GM12878 (cell line): Measurements from ENCODE around the gene FAM120AOS. TPM values are rescaled to one million over a fixed set of nuclear protein-coding genes. Genes with fewer than 3 reads are reported as not detected.

Experiments
- ATAC-seq: fragments of 200-7000 bp; cut with Tn5 transposase; 3 replicates; pipeline ENCODE4 v1.9.1; 2020; ENCODE audit warnings: mild to moderate bottlenecking, moderate library complexity
- BruUV-seq: library from RNA; stranded (reverse); fragments of 400-500 nt; replicated peaks from 2 replicates; lab custom pipeline; 2021; lab: Mats Ljungman, UMichigan
- CTCF ChIA-PET: fragments of 300-600 bp; sonication (Branson Sonifier 250); formaldehyde crosslinking; extraction: SDS; loops from one replicate; lab custom pipeline; 2021; ENCODE audit warnings: inconsistent platforms; lab: Yijun Ruan, JAX
- POLR2A ChIA-PET: fragments of 350-600 bp; formaldehyde crosslinking; extraction: SDS; loops from one replicate; lab custom pipeline; 2021; ENCODE audit warnings: inconsistent platforms; lab: Charles Lee
- RAD21 ChIA-PET: fragments of 300-600 bp; sonication (Branson Sonifier 250); formaldehyde crosslinking; loops from one replicate; lab custom pipeline; 2023; ENCODE audit warnings: antibody characterized with exemption; ENCODE audit not compliant: unreplicated experiment; lab: Charles Lee
- SMC1A ChIA-PET: fragments of 300-600 bp; sonication (Branson Sonifier 250); formaldehyde crosslinking; loops from one replicate; lab custom pipeline; 2023; ENCODE audit not compliant: unreplicated experiment, uncharacterized antibody; lab: Charles Lee
- DNase-seq: peaks from one replicate; pipeline ENCODE4 v3.0.0-alpha.2; 2011; ENCODE audit warnings: low read depth, low spot score
- FAIRE-seq: peaks from 3 replicates; lab custom pipeline; 2011; peaks lifted over from hg19 to GRCh38; lab: Jason Lieb, UNC
- H2AFZ ChIP-seq: 2 replicates; pipeline ENCODE4 v1.6.0; 2011; ENCODE audit warnings: low read depth, low read length, control low read depth; ENCODE audit not compliant: control insufficient read depth
- H3K27ac ChIP-seq: 2 replicates; pipeline ENCODE4 v1.5.1; 2011; ENCODE audit warnings: control low read depth; ENCODE audit not compliant: control insufficient read depth, insufficient read depth
- H3K27me3 ChIP-seq, 2 experiments: replicated peaks in 1 of 2; 2 replicates each; pipeline versions ENCODE4 v1.6.0 to v1.6.1; 2011; ENCODE audit warnings: low read length in 1 of 2; ENCODE audit not compliant: control insufficient read depth in 2 of 2, insufficient read depth in 2 of 2
- H3K36me3 ChIP-seq, 2 experiments: 2 replicates each; pipeline ENCODE4 v1.5.1; 2011; ENCODE audit warnings: low read length in 1 of 2; ENCODE audit not compliant: control insufficient read depth in 2 of 2, insufficient read depth in 2 of 2
- H3K4me1 ChIP-seq: 2 replicates; pipeline ENCODE4 v1.6.1; 2011; ENCODE audit warnings: mild to moderate bottlenecking, low read length, moderate library complexity, mixed read lengths; ENCODE audit not compliant: control insufficient read depth, insufficient read depth
- H3K4me2 ChIP-seq: 2 replicates; pipeline ENCODE4 v1.6.0; 2011; ENCODE audit warnings: control low read depth; ENCODE audit not compliant: control insufficient read depth, insufficient read depth
- H3K4me3 ChIP-seq: fragments of 200-600 bp; sonication (generic); 2 replicates; pipeline ENCODE4 v1.5.1; 2016
- H3K79me2 ChIP-seq: 2 replicates; pipeline ENCODE4 v1.6.0; 2011; ENCODE audit warnings: low read length; ENCODE audit not compliant: control insufficient read depth, insufficient read depth
- H3K9ac ChIP-seq: 2 replicates; pipeline ENCODE4 v1.8.0; 2011; ENCODE audit warnings: low read length, control low read depth, mixed read lengths; ENCODE audit not compliant: control insufficient read depth, insufficient read depth
- H3K9me3 ChIP-seq: replicated peaks from 3 replicates; pipeline ENCODE4 v1.5.1; 2011; ENCODE audit warnings: mild to moderate bottlenecking, low read length; ENCODE audit not compliant: control insufficient read depth, insufficient read depth
- H4K20me1 ChIP-seq: 2 replicates; pipeline ENCODE4 v1.6.0; 2011; ENCODE audit not compliant: control insufficient read depth, insufficient read depth
- ASH2L ChIP-seq: fragments of 300-600, 200-600 bp; sonication (generic); IDR thresholded peaks from 2 replicates; pipeline ENCODE4 v1.6.1; 2017; ENCODE audit warnings: low read depth, mild to moderate bottlenecking, borderline replicate concordance
- BRCA1 ChIP-seq: IDR thresholded peaks from 2 replicates; pipeline ENCODE4 v1.6.1; 2011; ENCODE audit warnings: low read depth, low read length, improper control_type of control experiment
- DPF2 ChIP-seq: fragments of 450-650 bp; IDR thresholded peaks from 2 replicates; pipeline ENCODE4 v1.6.1; 2017; ENCODE audit warnings: mild to moderate bottlenecking
- EGR1 ChIP-seq, 2 experiments: IDR thresholded peaks; 1 replicate in 1 of 2; 2 replicates in 1 of 2; pipeline ENCODE4 v1.6.1; 2011 to 2012; ENCODE audit warnings: low read depth in 2 of 2, low read length in 2 of 2, borderline replicate concordance in 1 of 2, mild to moderate bottlenecking in 1 of 2, moderate library complexity in 1 of 2
- ELK1 ChIP-seq: IDR thresholded peaks from 2 replicates; pipeline ENCODE4 v1.6.1; 2012; ENCODE audit warnings: low read depth, low read length, improper control_type of control experiment
- EP300 ChIP-seq, 2 experiments: fragments of 150-350 bp in 1 of 2; IDR thresholded peaks; 2 replicates each; pipeline ENCODE4 v1.6.1; 2011 to 2012; ENCODE audit warnings: low read depth in 2 of 2, low read length in 2 of 2, borderline replicate concordance in 1 of 2, improper control_type of control experiment in 1 of 2, inconsistent platforms in 1 of 2; ENCODE audit not compliant: control insufficient read depth in 1 of 2
- IKZF1 ChIP-seq: fragments of 450-650 bp; conservative IDR thresholded peaks from 2 replicates; pipeline ENCODE4 v1.6.1; 2017; ENCODE audit warnings: antibody characterized with exemption, mild to moderate bottlenecking
- IRF4 ChIP-seq: IDR thresholded peaks from 2 replicates; pipeline ENCODE4 v1.6.1; 2011; ENCODE audit warnings: low read depth, low read length
- MEF2B ChIP-seq: fragments of 450-650 bp; IDR thresholded peaks from 2 replicates; pipeline ENCODE4 v1.6.1; 2018; ENCODE audit warnings: mild to moderate bottlenecking, moderate library complexity; ENCODE audit not compliant: partially characterized antibody, poor library complexity, severe bottlenecking
- NR2F1 ChIP-seq: fragments of 450-650 bp; conservative IDR thresholded peaks from 2 replicates; pipeline ENCODE4 v1.6.1; 2017; ENCODE audit warnings: mild to moderate bottlenecking
- PAX5 ChIP-seq: IDR thresholded peaks from 2 replicates; pipeline ENCODE4 v1.6.1; 2011; ENCODE audit warnings: low read depth, low read length, borderline replicate concordance
- PKNOX1 ChIP-seq: fragments of 450-650 bp; IDR thresholded peaks from 2 replicates; pipeline ENCODE4 v1.6.1; 2016; ENCODE audit warnings: mild to moderate bottlenecking
- POLR2AphosphoS5 ChIP-seq: IDR thresholded peaks from 2 replicates; pipeline ENCODE4 v1.6.1; 2011; ENCODE audit warnings: mild to moderate bottlenecking, low read length, inconsistent platforms
- RAD51 ChIP-seq: fragments of 450-650 bp; IDR thresholded peaks from 2 replicates; pipeline ENCODE4 v1.6.1; 2016; ENCODE audit warnings: moderate library complexity, mild to moderate bottlenecking, inconsistent platforms
- RBBP5 ChIP-seq: fragments of 200-600 bp; sonication (generic); conservative IDR thresholded peaks from 2 replicates; pipeline ENCODE4 v1.6.1; 2016
- RFX5 ChIP-seq: IDR thresholded peaks from 2 replicates; pipeline ENCODE4 v1.6.1; 2011; ENCODE audit warnings: low read depth, low read length, improper control_type of control experiment
- SIN3A ChIP-seq: IDR thresholded peaks from 2 replicates; pipeline ENCODE4 v1.6.1; 2012; ENCODE audit warnings: low read depth, low read length, improper control_type of control experiment
- SPI1 ChIP-seq: IDR thresholded peaks from 2 replicates; pipeline ENCODE4 v1.6.1; 2011; ENCODE audit warnings: low read depth, mild to moderate bottlenecking, low read length, moderate library complexity, borderline replicate concordance; ENCODE audit not compliant: insufficient read depth
- STAT1 ChIP-seq: fragments of 450-650 bp; conservative IDR thresholded peaks from 2 replicates; pipeline ENCODE4 v1.6.1; 2014; ENCODE audit warnings: antibody characterized with exemption, mild to moderate bottlenecking
- TAF1 ChIP-seq: IDR thresholded peaks from 2 replicates; pipeline ENCODE4 v1.6.1; 2011; ENCODE audit warnings: mild to moderate bottlenecking, low read depth, low read length, borderline replicate concordance
- TCF12 ChIP-seq: IDR thresholded peaks from 2 replicates; pipeline ENCODE4 v1.6.1; 2011; ENCODE audit warnings: low read depth, mild to moderate bottlenecking, low read length
- TCF7 ChIP-seq: IDR thresholded peaks from 2 replicates; pipeline ENCODE4 v1.6.1; 2014; ENCODE audit warnings: antibody characterized with exemption, borderline replicate concordance
- YBX1 ChIP-seq: fragments of 450-650 bp; IDR thresholded peaks from 2 replicates; pipeline ENCODE4 v1.6.1; 2016; ENCODE audit warnings: antibody characterized with exemption
- ZNF207 ChIP-seq: fragments of 450-650 bp; IDR thresholded peaks from 2 replicates; pipeline ENCODE4 v1.6.1; 2014; ENCODE audit warnings: antibody characterized with exemption, mild to moderate bottlenecking, borderline replicate concordance
- WGBS: methylation state at CpG from one replicate; pipeline ENCODE4 v1.1.6; 2016; ENCODE audit warnings: low lambda C conversion rate; ENCODE audit not compliant: insufficient replicate concordance, insufficient coverage; ENCODE audit errors: missing lambda C conversion rate; 5-methylcytosine and 5-hydroxymethylcytosine counted together
- in situ Hi-C: fragments of 300-500 bp; cut with MboI; formaldehyde crosslinking; loops from 9 replicates; pipeline ENCODE4 v1.14.3; 2018; ENCODE audit warnings: mixed read lengths
- intact Hi-C: fragments of 100-400 bp; cut with micrococcal nuclease; formaldehyde crosslinking; loops from one replicate; pipeline ENCODE4 v1.14.2; 2022; ENCODE audit not compliant: unreplicated experiment
- polyA plus RNA-seq, 11 experiments: library from polyadenylated mRNA; depleted of rRNA in 4 of 11; unstranded in 6 of 11; stranded (reverse) in 5 of 11; fragments of >200 nt; fragmentation: Nextera tagmentation in 4 of 11; fragmentation: Illumina TruSeq in 1 of 11; extraction: Ambion mirVana in 4 of 11; extraction: Trizol in 1 of 11; gene quantifications; 1 replicate in 1 of 11; 2 replicates in 10 of 11; pipeline versions ENCODE4 v1.2.1 to v1.2.3, GENCODE V29; 2011 to 2016; ENCODE audit warnings: inconsistent platforms in 2 of 11, missing spikeins in 2 of 11, low read depth in 1 of 11
- total RNA-seq, 4 experiments: library from RNA; depleted of rRNA in 3 of 4; stranded (reverse); fragments of >200 nt in 3 of 4; fragmentation: Illumina TruSeq in 1 of 4; extraction: Trizol in 1 of 4; gene quantifications; 2 replicates each; pipeline versions ENCODE4 v1.2.1 to v1.2.3, GENCODE V29; 2013 to 2021

FAM120AOS gene
- total and polyA plus RNA-seq, 10 of the 15 experiments (the other 5 are each of a cell fraction or from before 2014, with no cell fraction given) = 15.9 to 55.1 (median 34.6) TPM

- no peak for FAIRE-seq
- 0 out of 2 replicates have a peak overlapping the region, but pooled peaks have one; percentile 13 for H3K4me3 ChIP-seq
- H3K9me3 ChIP-seq = no peaks in the 10 kb centered on the region; the same call in 2 of the 3 replicates
- no TSS peak for BruUV-seq
- H4K20me1 ChIP-seq = no peaks in the 10 kb centered on the region
- ChIA-PET POLR2A (interaction anchor here (0.5 to 5.2 kb wide), 3 partner anchors 8 to 16 kb away, joined by 3 to 64 read pairs (median 10); partner anchors contain the start of genes FAM120A and FAM120AOS), CTCF (interaction anchor here (0.7 to 2.8 kb wide), 4 partner anchors 9 to 102 kb away, joined by 3 to 17 read pairs (median 8); partner anchors contain the start of gene FAM120AOS), RAD21 (interaction anchor here (0.8 to 2.6 kb wide), 5 partner anchors 8 to 14 kb away, joined by 3 to 17 read pairs (median 4); partner anchors contain the start of gene FAM120AOS), SMC1A (interaction anchor here (0.8 to 4.0 kb wide), 6 partner anchors 8 to 102 kb away, joined by 3 to 34 read pairs (median 9); partner anchors contain the start of gene FAM120AOS)
- 33% methylated on average over 3 of the region's 3 CpGs for WGBS
- in situ Hi-C loops = no loop called here
- peaks cover 98% of the 10 kb centered on the region for H3K79me2 ChIP-seq
- no peak for DNase-seq
- intact Hi-C loops = no loop called here
- H3K9ac ChIP-seq = peak overlapping the region; percentile 38
- peak overlapping the region; percentile 17; the same call in 1 of the 2 replicates for H3K4me2 ChIP-seq
- H3K27me3 ChIP-seq = no peaks in the 10 kb centered on the region
- peaks cover 0 to 11% of the 10 kb centered on the region in 2 experiments; a peak in 1 of 4 replicates for H3K36me3 ChIP-seq
- peaks cover 31% of the 10 kb centered on the region for H3K4me1 ChIP-seq
- no peak overlapping the region for H2AFZ ChIP-seq
- H3K27ac ChIP-seq = peak overlapping the region; percentile 60
- ATAC-seq = peak; percentile 69
- TF ChIP-seq TAF1 (no peak), ELK1 (no peak), SIN3A (no peak), IKZF1 (peak; percentile 25; the same call in 1 of the 2 replicates), SPI1 (peak; percentile 91), DPF2 (peak; percentile 59; the same call in 1 of the 2 replicates), PKNOX1 (peak; percentile 15; the same call in 1 of the 2 replicates), TCF12 (no peak), EP300 (IDR thresholded peaks at IDR 0.05; ENCODE audit: borderline replicate concordance in 1 of 2, control insufficient read depth in 1 of 2, low read depth in 2 of 2, low read length in 2 of 2) (peak in 1 of 2 experiments; percentile 42; a peak in 1 of 4 replicates), MEF2B (no peak), ZNF207 (no peak), RAD51 (no peak), ASH2L (no peak), PAX5 (no peak), TCF7 (no peak), NR2F1 (no peak), BRCA1 (no peak), YBX1 (no peak), EGR1 (IDR thresholded peaks at IDR 0.05; ENCODE audit: borderline replicate concordance in 1 of 2, low read depth in 2 of 2, low read length in 2 of 2) (no peak), RFX5 (no peak), RBBP5 (no peak), STAT1 (no peak), POLR2AphosphoS5 (no peak), IRF4 (no peak)
Observed at GRCh38 chr9:93464395-93464794, 11.0 kb upstream of the FAM120AOS start.
